GM21423 (cell line): ENCODE measurements around the gene PPP4R1.

ENCODE experiments used
- ATAC-seq: cut with Tn5 transposase; IDR thresholded peaks from one replicate; pipeline ENCODE4 v1.9.1; 2021; ENCODE audit warnings: mild to moderate bottlenecking, moderate library complexity; ENCODE audit not compliant: unreplicated experiment

Gene PPP4R1

DNA sequence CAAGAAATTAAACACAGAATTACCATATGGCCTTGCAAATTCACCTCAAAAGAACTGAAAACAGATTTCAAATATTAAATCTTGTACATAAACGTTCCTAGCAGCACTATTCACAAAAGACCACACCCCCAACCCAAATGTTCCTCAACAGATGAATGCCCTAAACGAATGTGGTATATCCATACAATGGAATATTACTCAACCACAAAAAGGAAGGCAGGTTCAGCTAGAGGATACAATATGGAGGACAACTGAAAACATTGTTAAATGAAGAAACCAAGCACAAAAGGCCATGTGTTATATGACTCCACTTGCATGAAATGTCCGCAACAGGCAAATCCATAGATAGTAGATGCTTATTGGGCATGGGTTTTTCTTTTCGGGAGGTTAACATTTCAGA lies 61.7 kb downstream of the PPP4R1 start:
- ATAC-seq, result no peak

DNA sequence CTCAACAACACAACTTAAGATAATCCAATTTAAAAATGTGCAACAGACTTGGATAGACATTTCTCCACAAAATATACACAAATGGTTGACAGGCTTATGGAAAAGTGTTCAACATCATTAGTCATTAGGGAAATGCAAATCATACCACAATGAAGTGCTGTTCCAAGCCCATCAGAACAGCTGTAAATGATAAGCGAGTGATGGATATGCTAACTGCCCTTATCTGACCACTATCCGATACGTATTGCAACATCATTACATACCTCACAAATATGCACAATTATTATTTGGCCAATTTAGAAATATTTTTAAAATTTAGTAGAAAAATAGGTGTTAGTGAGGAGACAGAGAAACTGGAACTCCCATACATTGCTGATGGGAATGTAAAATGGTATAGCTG lies 62.2 kb downstream of the PPP4R1 start:
- ATAC-seq, result no peak

DNA sequence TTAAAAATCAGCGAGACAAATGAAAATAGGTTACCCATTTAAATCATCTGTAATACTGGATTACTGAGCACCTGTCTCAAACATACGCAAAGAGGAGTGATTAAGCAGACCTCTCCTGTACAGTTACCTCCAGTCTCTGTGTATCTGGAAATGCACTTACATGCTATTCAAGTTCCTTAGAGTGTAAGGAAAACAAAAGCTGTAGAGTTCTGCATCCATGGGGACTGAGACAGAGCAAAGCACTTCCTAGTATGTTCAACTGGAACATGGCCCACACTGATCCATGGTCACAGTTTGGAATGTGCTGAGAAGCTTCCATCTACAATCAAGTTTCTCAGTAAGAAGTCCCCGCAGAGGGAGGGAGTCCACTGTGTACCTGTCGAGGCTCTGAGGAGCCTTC lies 63.9 kb downstream of the PPP4R1 start:
- ATAC-seq, result no peak

DNA sequence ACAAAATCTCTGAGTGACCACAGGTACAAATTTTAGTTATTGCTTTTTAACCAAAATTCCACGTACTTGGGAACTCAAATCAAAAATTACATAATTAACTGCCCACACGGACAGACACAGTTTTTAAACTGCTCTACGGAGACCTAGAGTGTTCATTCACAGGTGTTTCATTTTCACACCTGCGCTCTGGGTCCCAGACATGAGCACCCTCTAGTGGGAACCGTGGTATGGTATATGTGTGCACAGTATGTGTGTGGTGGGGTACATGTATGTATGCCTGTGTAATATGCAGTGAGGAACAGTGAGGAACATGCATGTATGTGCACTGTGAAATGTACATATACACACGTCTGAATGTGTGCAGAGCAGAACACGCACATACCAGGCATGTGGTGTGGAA lies 65.0 kb downstream of the PPP4R1 start:
- no peak for ATAC-seq

DNA sequence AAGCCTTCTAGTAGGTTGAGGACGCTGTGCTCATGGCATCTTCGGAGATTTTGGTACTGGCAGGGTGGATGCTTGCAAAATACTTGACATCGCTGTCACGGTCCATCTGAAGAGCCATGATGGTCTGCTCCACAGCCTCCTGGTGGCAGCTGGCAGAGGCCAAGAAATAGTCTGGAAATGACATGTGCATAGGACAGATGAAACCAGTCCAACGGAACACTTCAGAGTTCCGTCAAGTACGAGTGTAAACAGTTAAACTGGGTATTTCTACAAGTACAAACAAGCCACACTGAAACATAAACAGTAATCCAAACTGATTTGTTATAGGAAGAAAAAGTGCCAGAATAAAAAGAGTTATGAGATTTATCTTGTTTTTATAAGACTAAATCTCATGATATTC lies 66.6 kb downstream of the PPP4R1 start:
- ATAC-seq, result no peak

DNA sequence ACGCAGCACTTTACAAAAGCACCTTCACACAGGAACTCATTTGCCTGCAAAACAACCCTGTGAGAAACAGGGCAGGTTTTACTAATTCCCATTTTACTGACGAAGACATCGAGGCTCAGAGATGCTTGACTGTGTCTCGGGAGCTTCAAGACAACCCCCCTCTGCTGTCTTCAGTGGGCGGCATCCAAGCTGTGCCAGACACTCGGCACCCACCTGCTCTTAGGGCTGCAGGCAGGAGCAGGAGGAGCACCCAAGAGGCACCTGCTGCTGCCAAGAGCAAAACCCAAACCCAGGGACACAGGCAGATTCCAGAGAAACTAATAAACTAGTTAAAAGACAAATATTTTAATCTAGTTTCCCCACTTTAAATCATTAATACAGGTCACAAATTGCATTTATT lies 67.9 kb downstream of the PPP4R1 start:
- no peak for ATAC-seq

DNA sequence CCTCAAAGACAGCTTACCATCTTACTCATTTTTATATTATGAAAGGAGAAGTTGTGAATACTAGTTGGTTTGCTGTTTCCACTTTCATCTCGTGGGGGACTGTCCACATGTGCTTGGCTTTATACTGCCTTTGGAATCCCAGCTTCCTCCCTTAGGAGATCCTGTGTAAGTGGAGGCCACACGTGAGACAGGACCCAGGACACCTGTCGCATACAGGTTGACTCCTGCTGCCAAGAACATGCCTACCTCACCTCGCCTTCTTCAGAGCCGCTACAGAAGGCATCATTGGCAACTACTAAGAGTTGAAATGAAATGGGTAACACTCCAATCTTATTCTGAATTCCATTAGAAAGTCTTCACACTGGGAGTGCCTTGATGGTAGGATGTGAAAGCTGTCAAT lies 69.3 kb downstream of the PPP4R1 start:
- ATAC-seq, result no peak

DNA sequence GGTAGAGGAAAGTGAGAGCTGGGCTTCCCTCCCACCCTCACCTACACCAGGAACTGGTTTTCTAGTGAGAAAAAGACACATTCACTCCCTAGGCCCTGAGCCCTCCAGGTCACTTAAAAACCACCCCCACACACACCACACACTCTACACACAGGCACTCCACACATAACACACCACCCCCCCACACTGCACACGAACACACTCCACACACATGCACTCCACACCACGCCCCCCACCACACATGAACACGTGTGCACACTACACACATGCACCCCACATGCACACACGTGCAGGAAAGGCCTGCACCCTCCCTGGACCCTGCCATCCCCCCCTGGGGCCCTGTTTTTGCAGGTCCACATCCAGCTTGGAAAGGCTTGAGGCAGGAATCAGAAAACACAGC lies 71.4 kb downstream of the PPP4R1 start:
- ATAC-seq, result no peak

DNA sequence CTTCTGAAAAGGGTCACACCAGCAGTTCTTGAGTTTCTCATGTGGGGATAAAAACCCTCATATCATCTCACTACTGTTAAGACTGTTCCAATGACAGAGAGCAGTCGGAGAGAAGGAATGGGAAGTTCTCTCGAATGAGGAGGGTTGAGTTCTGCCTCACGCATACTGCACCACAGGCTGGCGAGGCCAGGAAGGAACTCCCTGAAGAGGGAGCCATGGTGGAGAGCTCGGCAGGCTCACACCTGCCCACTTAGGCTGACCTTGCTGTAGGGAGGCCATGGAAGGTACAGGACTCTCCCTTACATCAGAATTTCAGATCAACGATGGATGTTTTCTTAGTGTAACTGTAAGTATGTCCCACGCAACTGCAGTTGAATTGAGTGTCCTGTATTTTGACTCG lies 74.4 kb downstream of the PPP4R1 start:
- ATAC-seq, result no peak

DNA sequence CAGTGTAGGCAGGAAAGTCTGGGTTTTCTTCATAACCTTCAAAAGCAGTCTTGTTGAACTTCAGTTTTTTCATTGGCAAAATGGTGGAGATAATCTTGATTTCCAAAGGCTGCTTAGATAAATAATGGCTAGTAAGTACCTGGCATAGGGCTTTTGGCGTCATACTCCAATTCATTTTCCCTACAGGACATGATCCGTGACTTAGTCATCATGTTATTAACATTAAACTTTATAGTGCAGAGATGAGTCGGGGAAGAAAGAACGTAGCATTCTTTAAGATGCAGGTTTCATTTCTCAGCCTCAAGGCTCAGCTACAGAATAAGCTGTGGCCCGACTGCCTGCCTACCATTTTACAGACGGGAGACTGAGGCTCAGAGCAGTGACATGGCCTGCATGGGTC lies 75.1 kb downstream of the PPP4R1 start:
- no peak for ATAC-seq

DNA sequence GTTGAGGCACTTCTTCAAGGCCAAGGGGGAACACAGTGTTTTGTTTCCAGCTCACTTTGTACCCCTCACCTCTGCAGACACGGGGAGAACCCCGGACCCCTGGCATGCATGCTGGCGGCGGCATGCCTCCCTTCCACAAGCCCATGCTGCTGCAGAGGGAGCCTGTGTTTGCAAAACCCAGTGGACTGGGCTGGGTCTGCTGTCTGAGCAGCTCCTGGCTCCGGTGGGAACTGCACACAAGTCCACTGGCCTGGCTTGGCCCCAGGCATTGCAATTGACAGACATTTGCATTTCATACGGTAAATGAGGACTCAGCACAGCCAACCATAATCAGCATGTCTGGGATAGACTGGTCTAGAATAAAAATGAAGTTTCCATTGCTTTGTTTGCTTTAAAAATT lies 76.7 kb downstream of the PPP4R1 start:
- no peak for ATAC-seq

DNA sequence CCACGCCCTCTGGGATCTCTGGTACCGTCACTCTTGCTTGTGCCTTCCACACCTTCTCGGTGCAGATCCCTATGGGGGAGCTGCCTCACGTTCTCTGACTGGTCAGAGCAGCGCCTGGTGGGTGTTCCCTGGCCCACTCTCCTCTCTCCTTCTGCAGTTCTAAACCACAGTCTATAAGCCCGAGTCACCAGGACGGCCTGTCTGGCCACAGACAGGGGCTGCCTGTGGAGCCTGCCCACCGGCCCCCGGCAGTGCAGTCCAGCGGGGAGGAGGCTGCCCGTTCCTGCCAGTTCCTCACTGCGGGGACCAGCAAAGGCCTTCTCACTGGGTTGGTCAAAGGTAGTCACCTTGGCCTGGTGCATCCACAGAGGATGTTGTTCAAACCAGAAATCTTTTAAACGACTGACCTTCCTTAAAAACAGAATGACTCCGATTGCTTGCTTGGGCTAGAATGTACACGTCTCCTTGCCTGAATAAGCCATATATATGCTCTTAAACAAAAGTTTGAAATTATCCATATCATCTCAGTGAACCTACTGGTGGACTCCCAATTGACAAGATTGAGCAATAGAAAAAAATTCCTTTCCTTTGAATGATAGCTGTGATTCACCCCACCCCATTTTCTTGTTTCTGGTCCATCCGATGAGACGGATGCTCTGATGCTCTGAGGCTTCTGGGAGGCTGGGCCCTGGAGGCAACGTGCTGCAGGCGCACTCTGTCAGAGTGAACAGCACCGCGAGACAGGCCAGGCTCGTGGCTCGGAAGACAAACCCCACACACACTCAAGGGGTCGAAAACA lies 77.8 kb downstream of the PPP4R1 start:
- no peak for ATAC-seq

DNA sequence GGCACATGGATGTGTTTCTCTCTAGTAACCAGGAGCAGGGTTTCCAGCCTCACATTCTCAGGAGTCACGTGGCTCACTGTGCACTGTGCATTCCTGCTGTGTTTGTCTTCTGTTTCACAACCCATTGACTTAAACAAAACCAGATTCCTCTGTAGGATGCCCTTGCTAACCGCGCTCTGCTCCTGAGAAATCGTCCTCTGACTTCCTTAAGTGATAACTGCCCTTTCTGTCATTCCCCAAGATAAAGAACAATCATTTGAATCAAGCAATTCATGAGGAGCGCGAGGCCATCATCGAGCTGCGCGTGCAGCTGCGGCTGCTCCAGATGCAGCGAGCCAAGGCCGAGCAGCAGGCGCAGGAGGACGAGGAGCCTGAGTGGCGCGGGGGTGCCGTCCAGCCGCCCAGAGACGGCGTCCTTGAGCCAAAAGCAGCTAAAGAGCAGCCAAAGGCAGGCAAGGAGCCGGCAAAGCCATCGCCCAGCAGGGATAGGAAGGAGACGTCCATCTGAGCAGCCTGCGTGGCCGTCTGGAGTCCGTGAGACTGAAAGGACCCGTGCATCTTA lies 78.8 kb downstream of the PPP4R1 start:
- no peak for ATAC-seq

DNA sequence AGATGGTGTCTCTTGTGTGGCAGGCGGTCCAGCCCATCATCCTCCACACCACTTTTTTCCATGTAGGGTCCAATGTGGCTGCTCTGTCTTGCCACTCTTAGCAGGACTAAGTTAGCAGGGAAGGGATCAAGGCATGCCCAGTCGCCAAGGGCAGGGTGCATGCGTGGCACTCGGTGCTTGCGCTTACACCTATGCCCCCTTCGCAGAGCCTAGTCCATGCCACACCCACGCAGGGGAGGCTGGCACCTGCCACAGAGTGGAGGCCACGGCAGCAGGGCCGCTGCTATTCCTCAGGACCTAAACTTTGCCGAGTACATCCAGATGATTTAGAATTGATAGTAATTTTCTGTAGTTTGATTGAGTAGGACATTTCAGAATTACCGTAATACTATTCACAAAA lies 79.5 kb downstream of the PPP4R1 start:
- ATAC-seq, result no peak

DNA sequence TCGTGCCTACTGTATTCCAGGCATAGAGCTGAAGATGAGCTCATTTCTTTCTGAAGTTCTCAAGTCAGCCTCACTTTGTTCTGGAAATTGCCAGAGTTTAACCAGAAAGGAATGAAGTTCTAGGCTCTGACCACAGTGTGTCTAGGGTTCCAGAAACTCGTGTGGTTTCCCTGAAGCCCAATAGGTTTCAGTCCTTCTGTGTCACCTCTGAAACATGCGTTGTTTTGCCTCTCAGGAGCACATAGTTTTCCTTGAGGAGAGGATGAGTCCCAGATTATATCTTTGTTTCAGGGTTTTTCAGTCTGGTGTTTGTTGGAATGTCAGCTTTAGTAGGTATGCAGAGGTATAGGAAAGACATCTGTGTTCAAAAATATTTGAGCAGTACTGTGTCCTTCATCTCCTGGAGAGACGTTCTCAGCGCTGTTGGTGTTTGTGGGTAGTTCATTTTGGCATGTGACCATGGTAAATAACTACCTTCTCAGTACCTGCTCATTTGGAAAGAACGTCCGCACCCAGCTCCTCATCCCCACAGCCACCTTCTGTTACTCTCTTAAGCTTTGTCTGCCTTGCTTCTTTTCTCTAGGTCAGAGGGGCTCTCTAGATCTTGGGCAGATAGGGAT lies 82.5 kb downstream of the PPP4R1 start:
- ATAC-seq, result no peak

DNA sequence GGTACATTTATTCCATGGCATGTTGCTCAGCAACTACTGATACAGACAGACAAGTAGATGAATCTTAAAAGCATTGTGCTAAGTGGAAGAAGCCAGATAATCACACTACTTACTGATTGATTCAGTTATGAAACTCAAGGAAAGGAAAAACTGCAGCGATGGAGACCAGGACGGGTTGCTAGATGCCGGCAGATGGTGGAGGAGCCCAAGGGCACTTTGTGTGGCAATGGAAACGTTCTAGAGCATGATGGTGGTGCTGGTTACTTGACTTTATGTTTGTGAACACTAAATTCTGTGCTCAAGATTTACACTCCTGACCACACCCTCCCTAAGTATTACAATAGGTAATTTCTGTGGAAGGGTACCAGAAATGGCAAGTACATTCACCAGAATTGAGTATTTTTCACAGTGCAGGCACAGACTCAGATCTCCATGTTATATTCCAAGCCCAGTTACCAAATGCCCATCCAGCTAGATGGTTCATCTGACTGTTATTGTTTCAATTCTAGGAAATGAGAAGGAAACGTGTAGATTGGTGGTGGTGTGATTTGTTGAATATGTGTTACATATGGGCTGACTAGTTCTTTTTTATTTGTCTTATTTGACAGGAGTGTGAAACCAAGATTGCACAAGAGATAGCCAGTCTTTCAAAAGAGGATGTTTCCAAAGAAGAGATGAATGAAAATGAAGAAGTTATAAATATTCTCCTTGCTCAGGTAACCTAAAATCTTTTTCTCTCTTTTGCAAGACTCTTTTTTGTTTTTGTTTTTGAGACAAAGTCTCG lies 83.9 kb downstream of the PPP4R1 start:
- ATAC-seq, result no peak

DNA sequence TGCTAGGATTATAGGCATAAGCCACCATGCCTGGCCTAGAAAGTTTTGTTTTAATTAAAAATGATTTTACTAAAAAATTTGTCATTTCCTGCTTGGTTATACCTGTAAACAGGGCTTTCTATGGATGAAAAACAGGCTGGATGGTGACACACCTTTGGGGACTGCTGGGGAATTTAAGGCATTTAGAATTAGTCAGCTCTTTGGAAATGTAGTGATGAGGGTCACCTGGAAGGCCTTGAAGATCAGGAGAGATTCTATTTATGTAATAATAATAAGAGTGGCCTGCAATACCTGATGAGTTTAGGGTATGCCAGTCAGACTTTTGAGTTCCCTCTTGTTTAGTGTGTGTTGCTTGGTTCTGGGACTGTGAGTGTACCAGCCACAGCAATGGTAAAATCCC lies 87.9 kb downstream of the PPP4R1 start:
- ATAC-seq, result no peak

DNA sequence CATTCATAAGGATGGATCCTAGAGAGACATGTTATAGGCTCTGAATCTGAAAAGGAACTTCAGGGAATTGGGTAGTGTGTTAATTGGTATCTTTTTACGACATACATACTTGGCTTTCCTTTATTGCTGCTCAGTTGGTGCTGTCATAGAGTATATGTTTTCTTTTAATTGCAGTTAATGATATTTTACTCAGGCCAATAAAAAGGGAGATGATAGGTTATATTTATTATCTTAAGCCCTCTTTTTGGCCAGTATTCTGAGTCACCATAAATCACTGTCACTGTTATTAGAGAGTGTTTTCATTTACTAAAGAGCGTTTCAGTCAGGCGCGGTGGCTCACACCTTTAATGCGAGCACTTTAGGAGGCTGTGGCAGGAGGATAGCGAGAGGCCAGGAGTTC lies 91.4 kb downstream of the PPP4R1 start:
- ATAC-seq, result no peak

DNA sequence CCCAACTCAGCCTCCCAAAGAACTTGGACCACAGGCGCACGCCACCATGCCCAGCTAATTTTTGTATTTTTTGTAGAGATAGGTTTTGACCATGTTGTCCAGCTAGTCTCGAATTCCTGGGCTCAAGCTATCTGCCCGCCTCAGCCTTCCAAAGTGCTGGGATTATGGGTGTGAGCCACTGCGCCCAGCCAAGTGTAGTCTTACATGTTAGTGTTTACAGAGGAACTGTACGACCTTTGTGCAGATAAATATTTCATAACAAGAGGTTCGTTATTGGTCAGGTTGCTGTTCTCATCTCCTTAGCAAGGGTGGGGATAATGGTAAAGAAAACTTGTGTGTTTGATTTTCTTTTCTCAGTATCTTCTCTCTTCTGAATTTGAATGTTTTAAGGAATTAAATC lies 92.6 kb downstream of the PPP4R1 start:
- no peak for ATAC-seq

DNA sequence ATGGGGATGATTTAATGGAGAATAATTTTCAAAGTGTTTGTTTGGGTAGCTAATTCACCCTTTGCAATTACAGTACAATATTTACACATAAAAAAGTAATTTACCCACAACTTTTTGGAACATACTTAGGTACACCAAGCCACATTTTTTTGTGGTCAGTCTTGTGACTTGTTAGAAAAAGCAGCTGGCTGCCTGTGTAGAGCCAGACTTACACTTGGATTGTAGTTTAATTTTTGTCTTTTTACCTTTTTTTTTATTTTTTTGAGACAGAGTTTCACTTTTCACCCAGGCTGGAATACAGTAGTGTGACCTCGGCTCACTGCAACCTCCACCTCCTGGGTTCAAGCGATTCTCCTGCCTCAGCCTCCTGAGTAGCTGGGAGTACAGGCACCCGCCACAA lies 93.7 kb downstream of the PPP4R1 start:
- no peak for ATAC-seq

DNA sequence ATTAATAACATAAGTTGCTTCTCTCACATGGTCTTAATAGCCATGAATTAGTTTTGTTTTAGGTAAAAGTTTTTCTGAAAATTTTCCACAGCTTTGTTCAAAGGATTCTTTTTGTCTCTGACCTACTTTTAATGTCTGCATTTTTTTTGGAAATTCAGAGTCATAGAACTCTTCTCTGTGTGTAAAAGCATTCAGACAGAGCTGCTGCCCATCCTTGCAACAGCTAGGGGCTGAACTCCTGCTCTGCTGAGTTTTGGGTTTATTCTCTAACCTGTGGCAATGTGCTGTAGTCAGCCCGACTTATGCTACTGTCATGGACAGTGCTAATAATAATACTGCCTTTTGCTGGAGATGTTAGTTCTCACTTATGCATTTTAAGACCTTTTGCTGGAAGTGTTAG lies 95.0 kb downstream of the PPP4R1 start:
- no peak for ATAC-seq

DNA sequence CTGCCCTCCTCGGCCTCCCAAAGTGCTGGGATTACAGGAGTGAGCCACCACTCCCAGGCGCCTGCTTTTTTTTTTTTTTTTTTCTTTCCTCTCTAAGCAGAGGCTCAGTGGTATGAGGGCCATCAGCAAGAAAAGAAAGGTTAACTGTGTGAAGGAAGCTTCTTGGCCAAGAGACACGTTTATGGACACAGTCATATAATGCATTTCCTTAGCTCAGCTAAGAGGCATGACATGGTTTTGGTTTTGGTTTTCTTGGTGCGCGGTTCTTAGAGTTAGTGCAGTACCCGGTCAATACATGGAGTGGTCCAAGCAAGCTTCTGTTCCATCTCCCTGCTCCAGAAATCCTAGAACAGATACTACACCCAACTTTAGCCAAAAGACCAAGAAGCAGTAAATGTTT lies 96.5 kb downstream of the PPP4R1 start:
- ATAC-seq, result no peak
